HEK293 (cell line): ENCODE data around the gene CRTC3.

Source experiments
- CTCF ChIA-PET: fragments of 350-600 bp; formaldehyde crosslinking; extraction: SDS; loops from one replicate; lab custom pipeline; 2021; ENCODE audit warnings: antibody characterized with exemption; lab: Yijun Ruan, JAX
- POLR2A ChIA-PET: fragments of 300-600 bp; formaldehyde crosslinking; extraction: SDS; loops from one replicate; lab custom pipeline; 2020; ENCODE audit warnings: antibody characterized with exemption, inconsistent platforms; lab: Yijun Ruan, JAX
- H3K27ac ChIP-seq: fragments of 200-500 bp; sonication (Bioruptor generic); 2 replicates; pipeline ENCODE4 v1.5.1; 2014; ENCODE audit warnings: low read depth, low read length, control low read depth, inconsistent platforms; ENCODE audit errors: extremely low read depth
- H3K36me3 ChIP-seq, 2 experiments: fragments of 200-500 bp in 1 of 2; sonication (Bioruptor generic) in 1 of 2; 1 replicate in 1 of 2; 2 replicates in 1 of 2; pipeline ENCODE4 v1.5.1; 2014 to 2017; ENCODE audit warnings: inconsistent platforms in 2 of 2, low read length in 2 of 2; ENCODE audit not compliant: control insufficient read depth in 2 of 2, insufficient read depth in 1 of 2
- H3K4me1 ChIP-seq: fragments of 200-500 bp; sonication (Bioruptor generic); 2 replicates; pipeline ENCODE4 v1.5.1; 2014; ENCODE audit warnings: mild to moderate bottlenecking, low read length, inconsistent platforms; ENCODE audit not compliant: control insufficient read depth, insufficient read depth
- H3K4me3 ChIP-seq: 2 replicates; pipeline ENCODE4 v1.5.1; 2011; ENCODE audit warnings: low read depth, mild to moderate bottlenecking, control low read depth, low read length, moderate library complexity
- H3K9me3 ChIP-seq: fragments of 200-500 bp; sonication (Bioruptor generic); 2 replicates; pipeline ENCODE4 v1.5.1; 2014; ENCODE audit warnings: low read depth, low read length, inconsistent platforms; ENCODE audit not compliant: control insufficient read depth, insufficient read depth
- BCL11A ChIP-seq: fragments of 450-650 bp; formaldehyde crosslinking; IDR thresholded peaks from 2 replicates; pipeline ENCODE4 v1.5.1; 2016; ENCODE audit warnings: low read depth, missing biosample characterization, missing genetic modification characterization
- KLF17 ChIP-seq: fragments of 450-650 bp; formaldehyde crosslinking; IDR thresholded peaks from 2 replicates; pipeline ENCODE4 v1.5.1; 2016; ENCODE audit warnings: missing biosample characterization, missing genetic modification characterization
- OVOL3 ChIP-seq: fragments of 450-650 bp; formaldehyde crosslinking; IDR thresholded peaks from 2 replicates; pipeline ENCODE4 v1.5.1; 2016; ENCODE audit warnings: missing biosample characterization, missing genetic modification characterization
- REST ChIP-seq: fragments of 450-650 bp; formaldehyde crosslinking; IDR thresholded peaks from 2 replicates; pipeline ENCODE4 v1.5.1; 2016; ENCODE audit warnings: missing biosample characterization, missing genetic modification characterization
- TCF7L2 ChIP-seq: IDR thresholded peaks from 2 replicates; pipeline ENCODE4 v1.6.1; 2011; ENCODE audit warnings: low read depth, mild to moderate bottlenecking, inconsistent platforms, low read length, moderate library complexity, borderline replicate concordance
- ZIC2 ChIP-seq: fragments of 450-650 bp; formaldehyde crosslinking; IDR thresholded peaks from 2 replicates; pipeline ENCODE4 v1.5.1; 2016; ENCODE audit warnings: missing biosample characterization, missing genetic modification characterization
- ZNF132 ChIP-seq: fragments of 450-650 bp; formaldehyde crosslinking; IDR thresholded peaks from 2 replicates; pipeline ENCODE4 v1.5.1; 2017; ENCODE audit warnings: missing biosample characterization, missing genetic modification characterization, borderline replicate concordance
- ZNF169 ChIP-seq: fragments of 450-650 bp; formaldehyde crosslinking; IDR thresholded peaks from 2 replicates; pipeline ENCODE4 v1.5.1; 2016; ENCODE audit warnings: missing biosample characterization, missing genetic modification characterization
- ZNF324 ChIP-seq: fragments of 450-650 bp; formaldehyde crosslinking; IDR thresholded peaks from 2 replicates; pipeline ENCODE4 v1.5.1; 2016; ENCODE audit warnings: missing biosample characterization, missing genetic modification characterization
- ZNF341 ChIP-seq: fragments of 450-650 bp; formaldehyde crosslinking; IDR thresholded peaks from 2 replicates; pipeline ENCODE4; 2016; ENCODE audit warnings: low read depth, missing biosample characterization, missing genetic modification characterization
- ZNF354C ChIP-seq: fragments of 450-650 bp; formaldehyde crosslinking; IDR thresholded peaks from 2 replicates; pipeline ENCODE4 v1.5.1; 2016; ENCODE audit warnings: missing biosample characterization, missing genetic modification characterization, low read depth, borderline replicate concordance
- ZNF394 ChIP-seq: fragments of 450-650 bp; formaldehyde crosslinking; IDR thresholded peaks from 2 replicates; pipeline ENCODE4 v1.5.1; 2016; ENCODE audit warnings: missing biosample characterization, missing genetic modification characterization, mild to moderate bottlenecking, moderate library complexity, borderline replicate concordance
- ZNF404 ChIP-seq: fragments of 450-650 bp; formaldehyde crosslinking; IDR thresholded peaks from 2 replicates; pipeline ENCODE4 v1.5.1; 2017; ENCODE audit warnings: missing biosample characterization, missing genetic modification characterization
- ZNF529 ChIP-seq: fragments of 450-650 bp; formaldehyde crosslinking; IDR thresholded peaks from 2 replicates; pipeline ENCODE4 v1.5.1; 2017; ENCODE audit warnings: missing genetic modification characterization, missing biosample characterization; ENCODE audit not compliant: insufficient replicate concordance
- ZNF544 ChIP-seq: fragments of 450-650 bp; formaldehyde crosslinking; IDR thresholded peaks from 2 replicates; pipeline ENCODE4 v1.5.0; 2017; ENCODE audit warnings: missing biosample characterization, missing genetic modification characterization
- ZNF558 ChIP-seq: fragments of 450-650 bp; formaldehyde crosslinking; IDR thresholded peaks from 2 replicates; pipeline ENCODE4 v1.5.1; 2016; ENCODE audit warnings: missing biosample characterization, missing genetic modification characterization
- ZNF571 ChIP-seq: fragments of 450-650 bp; formaldehyde crosslinking; IDR thresholded peaks from 2 replicates; pipeline ENCODE4 v1.5.0; 2017; ENCODE audit warnings: missing biosample characterization, missing genetic modification characterization
- ZNF692 ChIP-seq: fragments of 450-650 bp; formaldehyde crosslinking; IDR thresholded peaks from 2 replicates; pipeline ENCODE4 v1.5.1; 2016; ENCODE audit warnings: missing biosample characterization, missing genetic modification characterization
- ZNF768 ChIP-seq: fragments of 450-650 bp; formaldehyde crosslinking; IDR thresholded peaks from 2 replicates; pipeline ENCODE4 v1.5.1; 2018; ENCODE audit warnings: missing biosample characterization, mild to moderate bottlenecking, missing genetic modification characterization
- TF ChIP-seq, protein P1 (sequence below): fragments of 450-650 bp; formaldehyde crosslinking; IDR thresholded peaks from 2 replicates; pipeline ENCODE4 v1.5.1; 2016; ENCODE audit warnings: missing biosample characterization, missing genetic modification characterization
- TF ChIP-seq, protein P2 (sequence below): fragments of 450-650 bp; formaldehyde crosslinking; IDR thresholded peaks from 2 replicates; pipeline ENCODE4 v1.5.1; 2016; ENCODE audit warnings: missing biosample characterization, missing genetic modification characterization
- TF ChIP-seq, protein P3 (sequence below): fragments of 450-650 bp; formaldehyde crosslinking; IDR thresholded peaks from 2 replicates; pipeline ENCODE4 v1.5.1; 2017; ENCODE audit warnings: missing biosample characterization, missing genetic modification characterization

The CRTC3 gene

DNA sequence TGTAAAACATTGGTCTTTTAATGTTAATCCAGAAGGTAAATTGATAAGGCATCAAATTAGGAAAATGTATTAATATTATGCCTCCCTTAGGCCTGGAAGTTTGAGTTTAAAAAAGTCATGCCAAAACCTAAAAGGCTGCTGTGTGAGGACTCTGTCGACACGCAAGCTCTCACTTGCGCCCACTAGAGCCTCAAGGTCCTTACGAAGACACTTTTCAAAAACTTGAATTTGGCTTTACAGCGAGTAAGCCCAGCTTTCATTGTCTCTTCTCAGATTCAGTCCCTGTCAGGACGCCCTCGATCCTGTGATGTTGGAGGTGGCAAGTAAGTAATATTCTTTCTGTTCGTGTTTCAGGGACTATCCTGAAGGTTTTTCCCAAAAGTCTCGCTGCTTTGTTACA is 89.7 kb downstream of the CRTC3 start:
- peaks cover 15 to 66% of the 10 kb centered on the region in 2 experiments; a peak in 2 of 3 replicates for H3K36me3 ChIP-seq
- H3K4me3 ChIP-seq = no peak overlapping the region
- ChIA-PET POLR2A (no interaction called here), CTCF (interaction anchor here (1.0 kb wide), 1 partner anchor 16 kb away, joined by 4 read pairs; no protein-coding TSS in a partner anchor)
- H3K4me1 ChIP-seq = no peaks in the 10 kb centered on the region
- no peaks in the 10 kb centered on the region for H3K9me3 ChIP-seq
- TF ChIP-seq, protein P1, sequence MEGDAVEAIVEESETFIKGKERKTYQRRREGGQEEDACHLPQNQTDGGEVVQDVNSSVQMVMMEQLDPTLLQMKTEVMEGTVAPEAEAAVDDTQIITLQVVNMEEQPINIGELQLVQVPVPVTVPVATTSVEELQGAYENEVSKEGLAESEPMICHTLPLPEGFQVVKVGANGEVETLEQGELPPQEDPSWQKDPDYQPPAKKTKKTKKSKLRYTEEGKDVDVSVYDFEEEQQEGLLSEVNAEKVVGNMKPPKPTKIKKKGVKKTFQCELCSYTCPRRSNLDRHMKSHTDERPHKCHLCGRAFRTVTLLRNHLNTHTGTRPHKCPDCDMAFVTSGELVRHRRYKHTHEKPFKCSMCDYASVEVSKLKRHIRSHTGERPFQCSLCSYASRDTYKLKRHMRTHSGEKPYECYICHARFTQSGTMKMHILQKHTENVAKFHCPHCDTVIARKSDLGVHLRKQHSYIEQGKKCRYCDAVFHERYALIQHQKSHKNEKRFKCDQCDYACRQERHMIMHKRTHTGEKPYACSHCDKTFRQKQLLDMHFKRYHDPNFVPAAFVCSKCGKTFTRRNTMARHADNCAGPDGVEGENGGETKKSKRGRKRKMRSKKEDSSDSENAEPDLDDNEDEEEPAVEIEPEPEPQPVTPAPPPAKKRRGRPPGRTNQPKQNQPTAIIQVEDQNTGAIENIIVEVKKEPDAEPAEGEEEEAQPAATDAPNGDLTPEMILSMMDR = no peak
- TF ChIP-seq, protein P2, sequence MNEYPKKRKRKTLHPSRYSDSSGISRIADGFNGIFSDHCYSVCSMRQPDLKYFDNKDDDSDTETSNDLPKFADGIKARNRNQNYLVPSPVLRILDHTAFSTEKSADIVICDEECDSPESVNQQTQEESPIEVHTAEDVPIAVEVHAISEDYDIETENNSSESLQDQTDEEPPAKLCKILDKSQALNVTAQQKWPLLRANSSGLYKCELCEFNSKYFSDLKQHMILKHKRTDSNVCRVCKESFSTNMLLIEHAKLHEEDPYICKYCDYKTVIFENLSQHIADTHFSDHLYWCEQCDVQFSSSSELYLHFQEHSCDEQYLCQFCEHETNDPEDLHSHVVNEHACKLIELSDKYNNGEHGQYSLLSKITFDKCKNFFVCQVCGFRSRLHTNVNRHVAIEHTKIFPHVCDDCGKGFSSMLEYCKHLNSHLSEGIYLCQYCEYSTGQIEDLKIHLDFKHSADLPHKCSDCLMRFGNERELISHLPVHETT = no peak
- TF ChIP-seq OVOL3 (tag by site-specific recombination) (no peak), ZNF404 (tag by site-specific recombination) (no peak), BCL11A (tag by site-specific recombination) (no peak), ZNF544 (no peak), ZIC2 (tag by site-specific recombination) (no peak), ZNF341 (no peak), ZNF692 (tag by site-specific recombination) (no peak), ZNF529 (tag by site-specific recombination) (no peak), REST (tag by site-specific recombination) (no peak), ZNF558 (tag by site-specific recombination) (no peak)
- TF ChIP-seq, protein P3, sequence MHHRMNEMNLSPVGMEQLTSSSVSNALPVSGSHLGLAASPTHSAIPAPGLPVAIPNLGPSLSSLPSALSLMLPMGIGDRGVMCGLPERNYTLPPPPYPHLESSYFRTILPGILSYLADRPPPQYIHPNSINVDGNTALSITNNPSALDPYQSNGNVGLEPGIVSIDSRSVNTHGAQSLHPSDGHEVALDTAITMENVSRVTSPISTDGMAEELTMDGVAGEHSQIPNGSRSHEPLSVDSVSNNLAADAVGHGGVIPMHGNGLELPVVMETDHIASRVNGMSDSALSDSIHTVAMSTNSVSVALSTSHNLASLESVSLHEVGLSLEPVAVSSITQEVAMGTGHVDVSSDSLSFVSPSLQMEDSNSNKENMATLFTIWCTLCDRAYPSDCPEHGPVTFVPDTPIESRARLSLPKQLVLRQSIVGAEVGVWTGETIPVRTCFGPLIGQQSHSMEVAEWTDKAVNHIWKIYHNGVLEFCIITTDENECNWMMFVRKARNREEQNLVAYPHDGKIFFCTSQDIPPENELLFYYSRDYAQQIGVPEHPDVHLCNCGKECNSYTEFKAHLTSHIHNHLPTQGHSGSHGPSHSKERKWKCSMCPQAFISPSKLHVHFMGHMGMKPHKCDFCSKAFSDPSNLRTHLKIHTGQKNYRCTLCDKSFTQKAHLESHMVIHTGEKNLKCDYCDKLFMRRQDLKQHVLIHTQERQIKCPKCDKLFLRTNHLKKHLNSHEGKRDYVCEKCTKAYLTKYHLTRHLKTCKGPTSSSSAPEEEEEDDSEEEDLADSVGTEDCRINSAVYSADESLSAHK (tag by site-specific recombination) = no peak
- TF ChIP-seq, all 188 proteins: peak for 0
- H3K27ac ChIP-seq = no peak overlapping the region

DNA sequence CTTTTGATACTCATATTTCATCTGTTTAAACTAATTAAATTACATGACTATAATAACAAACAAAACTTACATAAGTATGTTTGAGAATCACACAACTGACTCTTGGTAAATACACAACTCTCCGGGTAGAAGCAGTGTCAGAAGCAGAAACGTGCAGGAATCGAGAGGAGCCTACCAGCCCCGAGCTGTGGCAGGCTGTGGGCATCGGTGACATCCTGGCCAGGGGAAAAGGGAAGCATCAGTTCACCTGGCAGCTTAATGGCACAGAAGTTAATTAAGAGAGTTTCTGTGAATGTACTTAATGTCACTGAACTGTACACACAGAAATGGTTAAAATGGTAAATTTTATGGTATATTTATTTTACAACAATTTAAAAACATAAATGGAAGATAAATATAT is 90.2 kb downstream of the CRTC3 start:
- Histone ChIP-seq H3K4me3 (no peak overlapping the region), H3K4me1 (no peaks in the 10 kb centered on the region), H3K27ac (no peak overlapping the region), H3K9me3 (no peaks in the 10 kb centered on the region), H3K36me3 (peaks cover 11 to 67% of the 10 kb centered on the region in 2 experiments; a peak in 2 of 3 replicates)
- POLR2A ChIA-PET = no interaction called here
- CTCF ChIA-PET = interaction anchor here (1.0 kb wide), 1 partner anchor 16 kb away, joined by 4 read pairs; no protein-coding TSS in a partner anchor
- TF ChIP-seq ZNF571 (no peak), TCF7L2 (no peak), ZNF169 (tag by site-specific recombination) (no peak), ZNF324 (tag by site-specific recombination) (no peak), ZNF354C (tag by site-specific recombination) (no peak), ZNF132 (tag by site-specific recombination) (no peak), KLF17 (tag by site-specific recombination) (no peak), ZNF768 (tag by site-specific recombination) (no peak), ZNF394 (tag by site-specific recombination) (no peak)
